WI38 (cell line): ENCODE data around the gene SNAP29.

Experiments used
- H3K4me3 ChIP-seq: 2 replicates; pipeline ENCODE4 v1.5.1; 2011; ENCODE audit warnings: low read depth, mild to moderate bottlenecking, control low read depth, low read length
- CTCF ChIP-seq: IDR thresholded peaks from 2 replicates; pipeline ENCODE4 v1.5.1; 2012; ENCODE audit warnings: low read depth, mild to moderate bottlenecking, control low read depth, low read length

Gene SNAP29

DNA sequence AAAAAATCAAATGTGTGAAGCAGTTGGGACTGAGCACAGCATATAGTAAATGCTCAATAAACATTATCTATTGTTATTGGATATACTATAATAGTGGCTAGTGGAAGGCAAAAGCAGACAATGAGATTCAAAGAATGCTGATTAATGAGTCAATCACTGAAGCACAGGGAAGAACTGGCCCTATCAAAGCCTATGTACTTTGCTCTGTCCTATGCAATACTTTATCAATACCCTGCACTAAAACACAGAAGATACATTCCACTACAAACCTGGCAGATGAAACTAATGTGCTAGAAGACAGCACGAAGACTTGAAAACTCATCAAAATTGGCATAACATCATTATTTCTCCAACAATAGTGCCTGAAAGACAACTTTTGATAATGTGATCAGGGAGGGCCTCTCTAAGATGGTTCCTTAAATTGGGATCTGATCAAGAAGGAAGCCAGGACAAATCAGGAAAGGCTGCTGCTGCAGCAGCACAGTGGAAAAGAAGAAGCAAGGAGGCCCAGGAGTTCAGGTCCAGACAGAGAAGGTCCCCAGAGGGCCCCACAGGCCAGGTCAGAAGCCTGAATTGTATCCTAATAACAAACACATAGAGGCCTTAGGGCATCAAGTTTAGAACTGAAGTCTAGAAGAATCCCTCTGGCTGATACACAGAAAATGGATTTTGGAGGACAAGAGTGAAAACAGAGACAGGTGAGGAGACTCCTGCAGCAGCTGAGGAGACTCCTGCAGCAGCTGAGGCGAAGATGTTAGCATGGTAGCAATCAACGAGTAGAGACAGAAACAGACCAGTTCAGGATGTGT lies 18.8 kb upstream of the SNAP29 start:
- no peak overlapping the region for H3K4me3 ChIP-seq
- TF ChIP-seq CTCF: no peak

- no peak for TF ChIP-seq CTCF
- H3K4me3 ChIP-seq: no peak overlapping the region
Observed at GRCh38 chr22:20840646-20841371, 18.0 kb upstream of the SNAP29 start.

DNA sequence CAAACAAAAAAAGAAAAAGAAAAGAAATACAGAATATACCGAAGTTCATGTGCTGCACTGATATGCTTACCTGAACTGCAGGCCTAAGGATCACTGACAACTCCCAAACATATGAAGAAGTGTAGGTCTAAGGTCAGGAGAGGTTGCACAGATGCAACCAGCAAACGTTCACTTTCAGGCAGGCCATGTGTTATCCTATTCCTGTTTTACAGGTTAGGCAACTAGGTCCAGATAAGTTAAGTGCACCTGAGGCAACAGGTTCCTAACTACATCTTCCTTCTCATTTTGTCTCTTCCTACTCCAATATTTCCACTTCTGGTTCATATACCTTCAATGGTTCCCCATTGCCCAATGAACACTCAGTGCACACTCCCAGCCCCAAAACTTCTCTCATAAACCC lies 15.3 kb upstream of the SNAP29 start:
- no peak overlapping the region for H3K4me3 ChIP-seq
- TF ChIP-seq CTCF: no peak

GRCh38 chr22:20844055-20845037 lies 14.5 kb upstream of the SNAP29 start:
- no peak overlapping the region for H3K4me3 ChIP-seq

GRCh38 chr22:20847318-20847822 lies 11.4 kb upstream of the SNAP29 start:
- H3K4me3 ChIP-seq: no peak overlapping the region
- TF ChIP-seq CTCF: no peak

More at GRCh38 chr22:20844055-20845037, 14.5 kb upstream of the SNAP29 start:
- TF ChIP-seq CTCF: no peak

DNA sequence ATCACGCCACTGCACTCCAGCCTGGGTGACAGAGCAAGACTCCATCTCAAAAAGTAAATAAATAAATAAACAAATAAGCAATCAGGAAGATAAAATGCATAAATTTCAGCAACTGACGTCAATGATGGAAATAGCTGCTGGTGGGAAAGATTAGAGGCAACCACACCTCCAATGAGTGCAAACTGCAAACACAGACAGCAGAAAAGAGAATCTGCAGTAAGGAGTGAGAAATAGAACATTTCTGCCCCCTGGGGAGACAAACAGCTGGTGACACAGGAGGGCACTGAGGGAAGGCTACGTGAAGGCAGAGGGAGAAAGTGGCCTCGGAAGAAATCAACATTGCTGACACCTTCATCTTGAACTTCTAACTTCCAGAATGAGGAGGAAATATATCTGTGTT lies 6.7 kb upstream of the SNAP29 start:
- no peak overlapping the region for H3K4me3 ChIP-seq
- no peak for TF ChIP-seq CTCF
